Effector memory CD4-positive, alpha-beta T cell (primary cell): ENCODE results near the gene S100A4.

Experiments used
- DNase-seq, 3 donors: peaks; one replicate each; pipeline ENCODE4 v3.0.0-alpha.2; 2020
- H3K27ac ChIP-seq: 2 replicates; pipeline ENCODE4 v1.7.0; 2013; ENCODE audit warnings: mild to moderate bottlenecking, low read length, moderate library complexity; ENCODE audit not compliant: insufficient read depth, poor library complexity, severe bottlenecking
- H3K27me3 ChIP-seq: replicated peaks from 2 replicates; pipeline ENCODE4 v1.7.0; 2013; ENCODE audit warnings: mild to moderate bottlenecking, low read length; ENCODE audit not compliant: insufficient read depth, control insufficient read depth, poor library complexity, severe bottlenecking
- H3K36me3 ChIP-seq: 2 replicates; pipeline ENCODE4 v1.7.0; 2013; ENCODE audit warnings: mild to moderate bottlenecking, low read length, moderate library complexity; ENCODE audit not compliant: control insufficient read depth, insufficient read depth
- H3K4me1 ChIP-seq: 2 replicates; pipeline ENCODE4 v1.7.0; 2013; ENCODE audit warnings: low read length, mild to moderate bottlenecking; ENCODE audit not compliant: control insufficient read depth, insufficient read depth, poor library complexity, severe bottlenecking
- H3K4me3 ChIP-seq: 2 replicates; pipeline ENCODE4 v1.7.0; 2013; ENCODE audit warnings: low read length, low read depth, mild to moderate bottlenecking; ENCODE audit not compliant: insufficient read depth, poor library complexity, severe bottlenecking
- H3K9me3 ChIP-seq: 2 replicates; pipeline ENCODE4 v1.7.0; 2013; ENCODE audit warnings: mild to moderate bottlenecking, low read length, moderate library complexity; ENCODE audit not compliant: control insufficient read depth

The S100A4 gene

GRCh38 chr1:153549741-153550397, 4.3 kb upstream of the S100A4 start:
- Histone ChIP-seq H3K4me1 (peaks cover 11% of the 10 kb centered on the region), H3K36me3 (no peaks in the 10 kb centered on the region)

GRCh38 chr1:153548722-153549688, 3.4 kb upstream of the S100A4 start, which contains the start of gene S100A3:
Gene S100A3, minus strand, starts transcription at chr1:153549258. Its CDS starts 773 bp downstream, at chr1:153548485.
- Histone ChIP-seq H3K4me1 (peaks cover 17% of the 10 kb centered on the region), H3K27ac (no peak within 1 kb of the TSS), H3K4me3 (no peak within 1 kb of the TSS), H3K27me3 (no peaks in the 10 kb centered on the region), H3K9me3 (no peaks in the 10 kb centered on the region), H3K36me3 (peaks cover 5% of the 10 kb centered on the region)
- DNase-seq = no peak

More at GRCh38 chr1:153549741-153550397, 4.3 kb upstream of the S100A4 start:
- Histone ChIP-seq H3K27me3 (no peaks in the 10 kb centered on the region), H3K27ac (no peak overlapping the region), H3K4me3 (no peak overlapping the region), H3K9me3 (no peaks in the 10 kb centered on the region)
- DNase-seq = no peak

DNA sequence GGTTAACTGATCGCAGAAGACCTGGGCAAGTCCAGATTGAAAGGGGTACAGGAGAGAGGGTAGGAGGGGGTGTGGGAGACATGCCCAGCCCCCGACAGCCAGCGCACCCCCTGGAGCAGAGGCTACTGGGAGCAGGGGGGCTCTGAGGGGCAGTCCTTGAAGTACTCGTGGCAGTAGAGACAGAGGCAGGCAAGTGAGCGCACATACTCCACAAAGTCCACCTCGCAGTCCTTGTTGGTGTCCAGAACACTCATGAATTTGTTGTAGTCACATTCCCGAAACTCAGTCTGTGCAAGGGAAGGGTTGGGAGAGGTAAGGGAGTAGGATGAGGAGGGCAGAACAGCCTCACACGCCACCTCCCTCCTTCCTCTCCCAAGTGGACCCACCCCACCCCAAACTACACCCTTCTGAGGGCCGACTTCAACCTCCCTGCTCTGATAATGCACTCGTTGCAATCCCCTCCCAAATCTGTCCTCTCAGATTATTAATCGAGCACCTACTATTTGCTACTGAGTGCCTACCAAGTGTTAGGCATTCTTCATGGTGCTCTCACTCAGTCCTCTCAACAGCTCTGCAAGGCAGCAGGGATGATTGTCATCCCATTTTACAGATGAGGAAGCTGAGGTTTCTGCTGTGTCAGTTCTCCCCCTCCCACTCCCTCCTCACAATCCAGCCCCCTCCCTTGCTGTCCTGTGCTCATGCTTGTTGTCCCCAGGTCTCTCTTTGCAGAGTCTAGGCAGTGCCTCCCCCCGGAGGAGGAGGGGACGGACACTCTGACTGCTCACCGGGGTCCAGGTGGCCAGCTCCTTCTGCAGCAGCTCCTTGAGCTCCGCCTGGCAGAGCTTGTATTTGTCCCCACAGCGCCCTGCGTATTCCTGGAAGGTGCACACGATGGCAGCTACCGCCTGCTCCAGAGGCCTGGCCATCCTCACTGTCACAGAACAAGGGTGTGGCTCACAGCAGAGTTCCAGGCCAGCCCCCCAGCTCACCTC, 2.2 kb upstream of the S100A4 start:
- Histone ChIP-seq H3K36me3 (peaks cover 16% of the 10 kb centered on the region), H3K4me1 (peaks cover 29% of the 10 kb centered on the region), H3K4me3 (no peak overlapping the region), H3K9me3 (no peaks in the 10 kb centered on the region), H3K27me3 (no peaks in the 10 kb centered on the region), H3K27ac (no peak overlapping the region)
- no peak for DNase-seq

DNA sequence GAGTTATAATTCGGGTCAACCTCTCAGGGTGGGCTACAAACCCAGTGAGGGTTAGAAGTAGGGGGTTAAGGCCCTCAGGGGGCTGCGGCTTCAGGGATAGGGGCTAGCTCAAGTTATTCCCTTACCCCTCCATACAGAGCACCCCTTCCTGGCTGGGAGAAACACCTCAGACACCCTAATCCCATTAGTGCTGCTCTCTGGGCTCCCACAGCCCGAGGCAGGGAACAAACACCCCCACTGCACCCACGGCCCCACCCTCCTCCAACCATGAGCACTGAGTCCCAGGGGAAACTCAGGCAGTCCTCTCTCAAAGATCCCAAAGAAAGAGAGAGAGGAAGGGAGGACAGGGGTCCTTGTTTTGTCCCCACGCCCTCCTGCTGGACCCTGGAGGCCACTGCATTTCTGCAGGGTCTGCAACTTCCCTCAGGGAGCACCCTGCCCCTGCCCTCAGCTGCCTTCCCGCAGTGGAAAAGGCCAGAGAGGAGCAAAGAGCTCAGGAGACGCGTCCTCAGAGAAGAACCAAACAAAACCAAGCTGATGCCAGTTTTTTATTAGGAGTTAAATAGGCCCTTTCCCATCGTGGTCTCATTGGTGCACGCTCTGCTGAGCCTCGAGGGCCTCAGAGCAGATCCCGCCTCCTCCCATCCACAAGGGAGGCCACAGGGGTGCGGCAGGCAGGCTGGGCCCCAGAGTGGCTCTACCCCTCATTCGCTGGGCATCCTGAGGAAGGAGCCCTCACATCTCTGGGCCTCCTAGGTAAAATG, 1.4 kb upstream of the S100A4 start:
- H3K36me3 ChIP-seq = peaks cover 18% of the 10 kb centered on the region
- no peaks in the 10 kb centered on the region for H3K9me3 ChIP-seq
- H3K4me3 ChIP-seq = no peak overlapping the region
- peak overlapping the region; percentile 76 for H3K27ac ChIP-seq
- DNase-seq = no peak
- peaks cover 37% of the 10 kb centered on the region for H3K4me1 ChIP-seq
- no peaks in the 10 kb centered on the region for H3K27me3 ChIP-seq

DNA sequence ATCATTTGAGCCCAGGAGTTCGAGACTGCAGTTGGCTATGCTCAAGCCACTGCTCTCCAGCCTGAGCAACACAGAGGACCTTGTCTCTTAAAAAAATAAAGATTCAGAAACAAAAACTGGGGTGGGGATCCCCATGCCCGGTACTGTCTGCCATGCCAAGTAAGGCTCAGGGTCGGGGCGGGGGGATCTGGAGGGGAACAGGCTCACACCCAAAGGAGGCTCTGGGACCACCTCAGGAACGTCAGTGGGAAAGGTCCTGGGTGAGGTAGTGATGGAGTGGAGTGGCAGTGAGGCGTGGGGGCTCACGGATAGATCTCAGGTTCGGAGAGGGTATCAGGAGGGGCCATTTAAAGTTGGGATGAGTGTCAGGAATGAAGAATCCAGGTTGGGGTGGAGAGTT, 765 bp upstream of the S100A4 start:
- peak overlapping the region; percentile 61 for H3K4me3 ChIP-seq
- DNase-seq = no peak
- H3K27me3 ChIP-seq = no peaks in the 10 kb centered on the region
- H3K27ac ChIP-seq = peak overlapping the region; percentile 76
- H3K4me1 ChIP-seq = peaks cover 43% of the 10 kb centered on the region
- peaks cover 18% of the 10 kb centered on the region for H3K36me3 ChIP-seq
- H3K9me3 ChIP-seq = no peaks in the 10 kb centered on the region

DNA sequence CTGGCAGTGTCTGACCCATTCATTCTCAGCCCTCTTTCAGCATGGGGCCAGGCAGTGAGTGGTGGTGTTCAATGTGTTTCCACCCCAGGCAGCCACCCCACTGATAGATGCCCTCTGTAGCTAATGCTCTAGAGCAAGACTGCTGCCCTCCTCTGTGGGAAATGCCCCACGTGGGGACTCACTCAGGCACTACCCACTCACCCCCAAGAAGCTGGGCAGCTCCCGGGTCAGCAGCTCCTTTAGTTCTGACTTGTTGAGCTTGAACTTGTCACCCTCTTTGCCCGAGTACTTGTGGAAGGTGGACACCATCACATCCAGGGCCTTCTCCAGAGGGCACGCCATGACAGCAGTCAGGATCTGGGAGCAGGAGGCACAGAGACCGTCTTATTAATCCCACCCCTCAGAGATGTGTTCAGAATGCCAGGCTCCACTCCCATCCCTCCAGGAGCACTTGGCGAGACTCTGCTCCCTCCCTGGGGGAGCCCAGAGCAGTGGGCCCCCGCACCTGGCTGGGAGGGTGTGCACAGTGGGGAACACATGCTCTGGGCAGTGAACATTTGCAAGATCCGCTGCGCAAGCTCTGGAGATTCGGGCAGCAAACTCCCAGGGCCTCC, 1.0 kb downstream of the S100A4 start:
- Histone ChIP-seq H3K27me3 (no peaks in the 10 kb centered on the region), H3K27ac (peak overlapping the region; percentile 76), H3K9me3 (no peaks in the 10 kb centered on the region), H3K4me3 (peak overlapping the region; percentile 61), H3K4me1 (peaks cover 61% of the 10 kb centered on the region), H3K36me3 (peaks cover 18% of the 10 kb centered on the region)
- no peak for DNase-seq

DNA sequence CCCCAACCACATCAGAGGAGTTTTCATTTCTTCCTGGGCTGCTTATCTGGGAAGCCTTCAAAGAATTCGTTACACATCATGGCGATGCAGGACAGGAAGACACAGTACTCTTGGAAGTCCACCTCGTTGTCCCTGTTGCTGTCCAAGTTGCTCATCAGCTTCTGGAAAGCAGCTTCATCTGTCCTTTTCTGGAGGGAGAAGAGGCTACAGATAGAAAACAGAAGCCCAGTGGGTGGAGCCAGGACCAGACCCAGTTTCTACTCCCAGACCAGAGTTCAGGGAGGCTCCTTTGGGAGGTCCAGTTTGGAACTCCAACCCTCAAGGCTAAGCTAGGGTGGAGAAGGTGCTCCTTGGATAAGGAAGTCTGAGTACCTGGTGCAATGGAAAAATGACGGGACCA, 1.9 kb downstream of the S100A4 start:
- H3K27ac ChIP-seq = peak overlapping the region; percentile 76
- DNase-seq = no peak
- no peaks in the 10 kb centered on the region for H3K9me3 ChIP-seq
- H3K36me3 ChIP-seq = peaks cover 18% of the 10 kb centered on the region
- H3K4me3 ChIP-seq = peak overlapping the region; percentile 61
- no peaks in the 10 kb centered on the region for H3K27me3 ChIP-seq
- peaks cover 63% of the 10 kb centered on the region for H3K4me1 ChIP-seq

GRCh38 chr1:153542956-153543711, 2.5 kb downstream of the S100A4 start:
- Histone ChIP-seq H3K27ac (peak overlapping the region; percentile 76), H3K4me3 (no peak overlapping the region), H3K36me3 (peaks cover 18% of the 10 kb centered on the region), H3K9me3 (no peaks in the 10 kb centered on the region), H3K27me3 (no peaks in the 10 kb centered on the region), H3K4me1 (peaks cover 63% of the 10 kb centered on the region)
- DNase-seq = no peak
